GM10266 (cell line): ENCODE results near the gene SPRED2.

Experiments used
- DNase-seq: peaks from one replicate; pipeline ENCODE4 v3.0.0; 2012; ENCODE audit errors: extremely low spot score
- CTCF ChIP-seq: IDR thresholded peaks from 2 replicates; pipeline ENCODE4 v1.5.1; 2012; ENCODE audit warnings: mild to moderate bottlenecking, low read depth; ENCODE audit not compliant: control insufficient read depth, insufficient read depth; ENCODE audit errors: missing control alignments

The SPRED2 gene

DNA sequence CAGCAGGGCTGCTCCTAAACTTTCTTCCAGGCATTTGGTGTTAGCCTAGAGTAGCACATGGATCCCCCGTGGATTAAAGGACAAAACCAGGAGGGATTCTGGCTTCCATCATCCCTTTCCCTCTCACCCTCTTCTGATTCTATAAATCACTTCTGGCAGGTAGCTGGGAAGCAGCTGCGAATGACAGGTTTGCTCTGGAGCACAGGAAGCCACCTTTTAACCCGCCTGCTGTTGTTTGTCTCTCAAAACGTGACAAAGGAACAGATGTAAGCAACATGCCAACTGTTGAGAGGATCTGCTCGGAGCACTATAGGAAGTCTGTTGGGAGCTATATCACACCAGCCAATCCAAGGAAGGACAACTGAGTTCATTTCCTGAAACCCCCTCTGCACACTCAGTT is 102.9 kb downstream of the SPRED2 start:
- DNase-seq = no peak
- TF ChIP-seq CTCF = no peak

DNA sequence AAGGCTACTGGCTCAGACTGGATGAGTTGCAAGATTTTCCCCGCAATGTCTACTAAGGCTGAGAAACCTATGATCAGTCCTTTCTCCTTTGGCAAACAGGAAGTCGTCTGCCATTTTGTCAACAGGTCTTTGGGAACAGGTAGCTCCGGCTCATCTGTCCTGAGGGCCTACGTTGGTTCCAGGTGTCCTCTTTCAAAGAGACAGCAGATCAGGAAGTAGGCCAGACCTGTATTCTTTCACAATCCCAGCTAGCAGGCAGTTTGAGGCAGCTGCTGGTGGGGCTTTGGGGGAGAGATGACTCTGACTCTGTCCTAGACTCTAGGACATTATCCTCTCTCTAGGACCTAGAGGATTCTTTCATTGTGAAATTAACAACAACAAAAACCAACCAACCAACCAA is 106.1 kb downstream of the SPRED2 start:
- TF ChIP-seq CTCF = no peak
- no peak for DNase-seq

GRCh38 chr2:65325066-65325465 is 107.3 kb downstream of the SPRED2 start:
- DNase-seq = no peak
- no peak for TF ChIP-seq CTCF

DNA sequence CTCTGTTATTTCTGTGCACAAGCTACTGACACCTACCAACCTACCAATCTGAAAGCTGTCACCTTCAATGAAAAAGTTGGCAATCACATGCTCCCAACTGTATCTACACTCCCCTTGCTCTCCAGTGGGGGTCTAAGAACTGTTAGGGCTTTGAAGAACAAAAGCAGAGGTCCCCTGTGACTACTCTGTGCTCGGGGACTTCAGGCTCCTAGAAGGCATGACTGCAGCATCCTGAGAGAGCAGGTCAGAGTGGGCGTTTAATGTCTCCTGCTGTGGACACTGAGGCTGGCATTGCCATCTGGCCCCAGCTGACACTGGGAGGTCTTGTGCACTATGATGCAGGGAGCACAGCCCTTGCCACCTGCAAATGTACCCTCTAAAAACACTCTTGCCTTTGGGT is 111.5 kb downstream of the SPRED2 start:
- no peak for TF ChIP-seq CTCF
- no peak for DNase-seq

- peak; percentile 39 for TF ChIP-seq CTCF
- DNase-seq = peak; percentile 50
These were observed 112.2 kb downstream of the SPRED2 start for GRCh38 chr2:65320042-65320725.

DNA sequence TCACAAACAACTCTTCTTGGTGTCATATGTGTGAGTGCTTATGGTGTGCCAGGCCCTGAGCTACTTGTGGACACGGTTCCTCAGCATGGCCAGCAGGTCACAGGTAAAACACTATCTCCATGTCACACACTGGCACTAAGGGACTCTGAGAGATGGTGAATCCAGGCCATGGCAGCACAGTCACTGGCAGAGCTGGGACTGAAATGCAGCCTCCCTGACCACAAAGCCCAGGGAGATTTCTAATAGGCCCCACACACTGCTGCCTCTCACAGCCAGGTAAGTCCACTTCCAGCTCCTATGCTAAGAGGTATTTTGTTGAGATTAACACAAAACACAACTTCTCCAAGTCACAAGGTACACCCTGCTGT is 112.7 kb downstream of the SPRED2 start:
- TF ChIP-seq CTCF = no peak
- no peak for DNase-seq

DNA sequence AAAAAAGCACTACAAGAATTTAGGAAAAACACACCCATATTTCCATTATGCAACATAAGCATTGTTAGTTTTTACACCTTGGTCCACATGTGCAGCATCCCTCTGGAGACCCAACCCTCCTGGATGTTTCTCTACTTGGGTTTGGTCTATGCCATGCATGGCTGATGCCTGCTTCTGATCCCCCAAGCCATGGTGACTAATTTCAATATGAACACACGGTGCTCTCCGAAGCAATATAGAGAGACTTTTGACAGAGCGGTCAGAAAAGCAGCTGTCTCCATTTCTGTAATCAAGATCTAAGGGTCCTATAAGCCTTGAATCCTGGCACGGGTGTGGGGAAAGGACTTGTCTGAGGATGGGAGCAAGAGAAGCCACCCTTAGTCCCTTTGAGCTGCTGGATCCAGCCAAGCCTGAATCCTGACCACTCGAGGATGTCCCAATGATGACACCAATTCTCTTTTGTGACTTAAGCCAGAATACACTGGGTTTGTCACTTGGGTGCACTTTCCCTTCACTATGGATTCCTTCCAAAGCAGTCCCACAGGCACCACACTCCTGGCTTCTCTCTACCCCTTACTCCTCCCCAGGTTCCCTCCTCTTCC is 113.2 kb downstream of the SPRED2 start:
- TF ChIP-seq CTCF = no peak
- no peak for DNase-seq
